NOMO-1 (cell line): ENCODE measurements around the gene NUTM2A.
"Not testable (repeated sequence)": the region's sequence is repeated elsewhere in the genome, so short reads cannot be mapped to it uniquely, and the experiment has no call there.

Source experiments
- DNase-seq, 2 experiments: peaks; one replicate each; lab custom pipeline; 2025; ENCODE audit not compliant: unreplicated experiment in 2 of 2; lab: John Stamatoyannopoulos, UW

The NUTM2A gene

DNA sequence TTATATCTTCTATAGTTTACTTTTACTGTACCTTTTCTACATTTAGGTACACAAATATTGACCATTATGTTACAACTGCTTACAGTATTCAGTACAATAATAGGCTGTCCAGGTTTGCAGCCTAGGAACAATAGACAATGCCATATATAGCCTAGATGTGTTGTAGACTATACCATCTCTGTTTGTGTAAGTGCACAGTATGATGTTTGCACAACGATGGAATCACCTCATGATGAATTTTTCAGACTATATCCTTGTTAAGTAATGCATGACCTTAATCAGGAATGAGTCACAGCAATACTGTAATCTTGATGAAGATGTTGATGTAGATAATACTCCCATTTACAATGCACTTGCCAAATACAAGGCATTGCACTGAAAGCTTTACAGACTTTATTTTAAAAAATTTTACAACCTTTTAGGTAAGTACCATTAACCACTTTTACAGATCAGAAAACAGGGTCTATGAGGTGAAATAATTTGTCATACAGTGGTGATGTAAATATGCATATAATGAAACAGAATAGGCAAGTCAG lies 23.6 kb downstream of the NUTM2A start:
- not testable (repeated sequence) for DNase-seq

DNA sequence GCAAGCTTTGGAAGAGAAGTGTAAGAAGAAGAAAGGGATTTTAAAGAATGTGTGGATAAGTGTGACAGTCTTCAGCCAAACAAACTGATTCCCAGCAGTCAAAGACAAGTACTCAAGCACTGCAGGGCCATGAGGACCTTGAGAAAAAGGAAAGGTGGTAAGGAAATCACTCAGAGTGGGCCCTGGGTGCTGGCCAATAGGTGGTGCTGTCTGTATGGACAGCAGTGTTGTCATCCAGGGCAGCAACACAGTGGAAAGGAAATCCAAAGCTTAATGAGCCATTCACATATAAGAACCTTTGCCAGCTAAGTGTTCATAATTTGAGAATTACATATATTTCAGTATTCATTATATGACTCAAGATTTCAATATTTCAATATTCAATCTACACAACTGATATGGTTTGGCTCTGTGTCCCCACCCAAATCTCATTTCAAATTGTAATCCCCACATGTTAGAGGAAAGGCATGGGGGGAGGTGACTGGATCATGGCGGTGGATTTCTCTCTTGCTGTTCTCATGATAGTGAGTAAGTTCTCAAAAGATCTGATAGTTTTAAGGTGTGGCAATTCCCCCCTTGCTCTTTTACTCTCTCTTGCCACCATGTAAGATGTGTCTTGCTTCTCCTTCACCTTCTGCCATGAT lies 55.6 kb downstream of the NUTM2A start:
- not testable (repeated sequence) for DNase-seq
